Left ventricle myocardium superior (tissue), 1 donor: Measurements from ENCODE around the gene EFNA2. TPM values are rescaled to one million over a fixed set of nuclear protein-coding genes. Genes with fewer than 3 reads are reported as not detected.

Experiments used
- ATAC-seq: fragments of 200-7000 bp; cut with Tn5 transposase; one replicate; pipeline ENCODE4 v1.9.1; 2020; ENCODE audit warnings: mild to moderate bottlenecking, moderate library complexity
- DNase-seq: peaks from one replicate; pipeline ENCODE4 v3.0.0-alpha.2; 2020
- intact Hi-C: fragments of 100-400 bp; cut with micrococcal nuclease; formaldehyde crosslinking; loops from one replicate; pipeline ENCODE4 v1.11.0; 2022
- total RNA-seq: library from RNA; stranded (reverse); fragmentation: NEBNext Ultra II Directional; extraction: Animal tissue kit (Norgen Biotek cat#: 25700); gene quantifications from one replicate; pipeline ENCODE4 v1.2.1, GENCODE V29; 2021
- donor health status: DM: no; HTN: yes; CAD: no; lungs with severe emphysema.

EFNA2 gene
- total RNA-seq, 1 donor from 2014 or later: not detected

DNA sequence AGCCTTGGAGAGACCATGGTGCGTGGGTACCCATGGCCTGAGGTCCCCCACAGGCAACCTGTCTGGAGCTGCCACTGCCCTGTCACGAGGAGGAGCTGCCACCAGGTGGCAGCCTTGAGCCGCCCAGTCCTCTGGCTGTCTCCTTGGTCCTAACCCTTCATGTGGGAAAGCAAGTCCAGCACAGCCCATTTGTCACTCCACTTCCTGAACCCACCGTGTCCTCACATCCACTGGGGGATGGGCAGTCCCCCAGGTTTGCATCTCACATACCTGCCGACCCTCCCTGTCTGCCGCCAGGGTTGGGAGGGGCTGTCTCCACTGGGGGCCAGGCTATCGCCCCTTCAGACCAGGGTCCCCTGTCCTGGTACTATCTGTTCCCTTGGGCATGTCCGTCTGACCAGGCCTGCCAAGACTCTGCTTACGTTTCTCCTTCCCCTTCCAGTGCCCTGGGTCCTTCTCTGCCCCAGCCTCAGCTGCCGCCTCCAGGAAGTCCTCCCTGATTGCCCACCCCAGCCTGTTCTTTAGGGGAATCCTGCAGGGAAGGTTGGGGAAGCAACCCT lies 5.8 kb upstream of the EFNA2 start:
- ATAC-seq (peak; percentile 24), DNase-seq (peak; percentile 89)
- intact Hi-C loops: no loop called here

DNA sequence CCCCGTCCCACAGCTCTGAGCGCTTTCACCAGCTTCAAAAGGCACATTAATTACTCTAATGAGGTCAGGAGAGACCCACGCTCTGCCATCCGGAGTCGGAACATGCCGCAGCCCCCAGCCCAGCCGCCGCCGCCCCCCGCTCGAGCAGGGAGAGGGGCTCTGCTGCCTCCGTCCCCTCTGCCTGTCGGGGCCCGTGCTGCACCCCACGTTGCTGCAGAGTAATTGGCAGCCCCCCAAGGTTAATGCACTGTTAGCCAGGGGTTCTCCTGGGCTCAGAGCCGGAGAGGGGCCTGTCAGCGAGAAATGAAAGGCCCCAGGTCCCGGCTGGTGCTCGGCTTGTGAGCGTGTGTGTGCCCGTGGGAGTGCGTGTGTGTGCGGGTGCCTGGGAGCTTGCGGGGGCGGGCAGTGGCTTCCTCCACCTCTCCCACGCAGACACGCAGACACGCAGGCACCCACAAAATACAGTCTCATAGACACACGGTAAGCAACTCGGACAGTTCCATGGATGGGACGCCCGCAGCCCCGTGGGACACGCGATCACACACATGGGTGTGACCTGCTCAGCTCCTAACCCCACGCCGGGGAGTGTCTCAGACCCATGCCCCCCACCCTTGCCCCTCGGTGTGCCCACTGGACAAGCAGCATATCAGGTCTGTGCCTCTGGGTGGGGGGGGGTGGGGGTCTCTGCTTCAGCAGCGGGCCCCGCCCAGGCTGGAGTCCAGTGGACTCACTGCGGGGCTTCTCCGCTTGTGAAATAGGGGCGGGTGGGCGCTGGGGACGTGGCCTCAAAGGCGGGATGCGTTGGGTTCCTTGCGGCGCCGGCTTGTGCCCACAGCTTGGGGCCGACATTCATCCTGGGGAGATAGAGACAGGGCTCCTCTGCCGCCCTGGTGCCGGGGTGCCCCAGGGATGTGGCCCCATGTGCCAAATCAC lies 4.8 kb upstream of the EFNA2 start:
- ATAC-seq (no peak), DNase-seq (no peak)
- intact Hi-C loops: no loop called here

DNA sequence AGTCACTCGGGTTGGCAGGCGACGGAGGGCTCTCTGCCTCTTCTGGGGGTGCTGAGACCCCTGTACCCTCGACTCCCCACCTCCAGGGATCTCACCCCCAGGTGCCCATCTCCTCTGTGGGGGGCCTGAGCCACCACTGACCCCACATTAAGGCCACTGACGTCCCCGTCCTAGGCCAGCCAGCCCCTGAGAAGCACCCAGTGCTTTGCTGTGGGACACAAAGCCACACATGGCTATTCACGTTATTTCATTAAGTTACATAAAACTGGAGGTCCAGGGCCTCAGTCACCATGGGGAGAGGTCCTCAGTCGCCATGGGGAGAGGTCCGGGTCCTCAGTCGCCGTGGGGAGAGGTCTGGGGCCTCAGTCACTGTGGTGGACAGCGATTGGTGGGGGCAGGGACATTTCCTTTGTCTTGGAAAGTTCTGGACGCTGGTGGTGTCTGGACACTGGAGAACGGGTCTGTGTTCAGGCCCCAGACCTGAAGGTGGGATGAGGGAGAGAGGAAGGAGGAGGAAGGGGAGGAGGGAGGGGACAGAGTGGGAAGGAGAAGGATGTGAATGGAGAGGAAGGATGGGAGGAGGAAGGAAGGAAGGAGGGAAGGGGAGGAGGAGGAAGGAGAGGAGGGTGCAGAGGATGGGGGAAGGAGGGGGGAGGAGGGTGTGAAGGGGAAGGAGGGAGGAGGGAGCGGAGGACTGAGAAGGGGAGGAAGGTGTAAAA lies 3.9 kb upstream of the EFNA2 start:
- no peak for ATAC-seq
- no peak for DNase-seq
- intact Hi-C loops: no loop called here

DNA sequence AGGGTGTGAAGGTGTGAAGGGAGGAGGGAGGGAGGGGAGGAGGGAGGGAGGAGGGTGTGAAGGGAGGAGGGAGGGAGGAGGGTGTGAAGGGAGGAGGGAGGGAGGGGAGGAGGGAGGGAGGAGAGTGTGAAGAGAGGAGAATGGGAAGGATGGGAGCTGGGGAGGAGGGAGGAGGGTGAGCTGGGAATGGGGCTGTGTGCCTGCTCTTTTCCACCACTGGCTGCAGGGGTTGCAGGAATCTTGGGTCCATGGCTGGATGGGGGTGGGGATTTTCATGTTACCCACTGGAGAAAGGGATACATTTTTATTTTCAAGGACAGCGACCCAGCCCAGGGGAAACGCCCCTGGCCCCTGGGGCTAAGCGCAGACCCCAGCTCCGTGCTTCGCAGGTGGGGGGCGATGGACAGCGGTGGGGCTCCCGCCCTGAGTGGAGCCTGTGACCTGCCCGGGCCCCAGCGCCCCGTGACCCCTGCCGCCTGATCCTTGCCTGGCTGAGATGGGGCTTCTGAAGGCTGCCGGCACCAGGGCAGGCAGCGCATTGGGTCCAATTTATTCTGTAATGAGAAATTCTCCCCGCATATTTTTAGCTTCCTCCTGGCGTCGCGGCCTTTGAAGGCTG lies 3.0 kb upstream of the EFNA2 start:
- ATAC-seq: no peak
- intact Hi-C loops: no loop called here
- DNase-seq: no peak

DNA sequence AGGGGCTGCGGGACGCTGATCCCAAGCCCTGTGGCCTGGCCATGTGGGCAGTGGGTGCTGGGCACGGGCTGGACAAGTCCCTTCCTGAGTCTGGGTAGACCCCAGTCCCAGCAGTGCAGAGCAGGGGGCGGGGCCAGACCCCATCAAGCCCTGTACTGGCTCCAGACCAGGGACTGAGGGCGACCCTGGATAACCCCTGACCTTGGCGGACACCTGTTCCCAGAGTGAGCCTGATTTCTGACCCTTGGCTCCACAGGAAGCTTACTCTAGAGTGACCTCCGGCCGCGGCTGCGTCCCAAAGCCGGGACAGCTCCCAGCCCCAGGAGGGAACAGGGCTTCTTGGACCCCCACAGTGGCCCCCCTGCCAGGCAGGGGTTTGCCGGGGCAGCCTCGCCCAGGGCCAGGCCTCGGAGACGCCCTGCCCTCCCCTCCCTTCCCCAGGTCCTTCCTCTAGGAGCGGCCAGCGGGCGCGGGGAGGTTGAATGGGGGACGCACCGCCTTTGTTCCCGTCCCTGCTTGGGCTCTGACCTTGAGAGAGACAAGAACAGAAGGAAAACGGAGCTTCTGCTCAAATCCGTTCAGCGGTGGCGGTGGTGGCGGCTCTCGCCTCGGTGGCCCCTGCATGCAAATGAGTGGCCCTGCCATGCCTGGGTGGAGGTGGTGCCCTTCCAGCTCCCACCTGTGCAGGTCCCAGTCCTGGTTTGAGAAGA lies 2.3 kb upstream of the EFNA2 start:
- intact Hi-C loops: no loop called here
- DNase-seq (no peak), ATAC-seq (no peak)

DNA sequence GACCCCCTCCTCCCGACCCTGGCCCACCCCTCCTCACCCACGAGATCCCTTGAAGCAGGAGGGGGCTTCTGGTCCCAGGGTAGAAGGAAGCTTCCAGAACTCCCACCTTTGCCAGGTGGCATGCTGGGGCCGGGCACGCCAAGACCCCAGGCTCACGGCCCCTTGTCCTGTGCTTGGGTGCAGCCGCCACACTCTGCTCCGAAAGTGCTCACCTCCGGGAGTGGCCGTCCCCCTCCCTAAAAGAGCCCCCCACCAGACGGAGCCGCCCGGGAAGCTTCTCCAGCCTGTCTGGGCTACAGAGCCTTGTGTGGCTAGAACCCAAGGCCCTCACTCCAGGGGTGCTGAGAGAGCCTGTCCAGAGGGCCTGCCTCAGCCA lies 1.8 kb upstream of the EFNA2 start:
- intact Hi-C loops: no loop called here
- ATAC-seq (no peak), DNase-seq (no peak)

DNA sequence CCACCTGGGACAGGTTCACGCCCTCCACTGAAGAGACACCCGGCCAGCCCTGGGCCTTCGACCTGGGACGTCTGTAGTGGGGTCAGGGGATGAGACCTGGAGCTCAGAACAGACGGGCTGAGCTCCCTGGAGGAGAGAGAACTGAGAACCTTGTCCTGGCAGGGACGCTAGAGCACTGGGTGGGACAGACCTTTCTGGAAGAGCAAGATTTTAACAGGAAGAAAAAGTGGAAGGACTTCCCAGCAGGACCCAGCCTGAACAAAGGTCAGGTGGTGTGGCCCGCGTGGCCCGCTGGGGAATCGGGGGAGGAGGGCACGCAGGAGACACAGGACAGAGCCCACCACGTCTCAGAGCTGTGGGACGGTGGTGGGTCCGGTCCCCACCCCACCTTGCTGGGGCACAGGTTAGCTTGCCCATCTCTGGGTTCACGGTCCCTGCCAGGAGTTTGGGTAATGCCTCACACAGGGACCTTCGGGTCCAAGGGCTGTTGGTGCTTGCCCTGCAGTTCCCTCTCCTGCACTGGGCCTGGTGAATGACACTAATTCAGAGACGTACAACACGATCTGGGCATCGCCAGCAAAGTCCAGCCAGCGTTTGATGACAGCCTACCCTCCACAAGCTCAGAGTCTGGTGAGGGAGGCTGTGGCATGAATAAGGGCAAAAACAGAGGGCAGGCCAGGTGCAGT lies 1.2 kb upstream of the EFNA2 start:
- intact Hi-C loops: no loop called here
- DNase-seq: no peak
- ATAC-seq: no peak

DNA sequence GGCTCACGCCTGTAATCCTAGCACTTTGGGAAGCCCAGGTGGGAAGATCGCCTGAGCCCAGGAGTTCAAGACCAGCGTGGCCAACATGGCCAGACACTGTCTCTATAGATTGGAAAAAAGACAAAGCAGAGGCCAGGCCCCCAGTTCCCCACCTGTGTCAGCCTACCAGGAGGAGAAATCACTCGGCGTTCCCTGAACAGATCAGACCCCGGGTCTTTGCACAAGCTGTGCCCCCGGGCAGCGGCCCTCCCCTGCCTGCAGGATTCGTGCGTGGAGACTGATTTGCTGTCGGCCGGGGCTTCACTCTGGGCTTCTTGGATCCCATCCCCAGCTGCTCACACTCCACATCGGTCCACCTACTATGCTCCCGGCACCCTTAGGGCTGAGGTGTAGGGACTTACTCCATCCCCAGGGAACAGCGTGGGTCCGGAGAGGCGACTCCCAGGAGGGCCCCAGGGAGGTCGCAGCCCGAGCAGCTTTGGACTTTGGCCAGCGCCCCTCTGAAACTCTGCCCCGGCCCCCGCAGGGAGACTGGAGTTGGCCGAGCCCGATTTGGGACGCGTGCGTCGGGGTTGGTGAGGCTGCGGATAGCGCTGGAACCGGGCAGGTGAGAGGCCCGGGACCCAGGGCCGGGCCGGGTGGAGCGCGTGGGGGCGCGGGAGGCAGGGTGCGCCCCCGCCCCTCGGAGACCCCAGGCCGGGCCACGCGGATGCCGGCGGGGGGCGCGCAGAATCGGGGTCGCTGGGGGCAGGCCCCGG lies 515 bp upstream of the EFNA2 start:
- no peak for DNase-seq
- intact Hi-C loops: no loop called here
- ATAC-seq: no peak

DNA sequence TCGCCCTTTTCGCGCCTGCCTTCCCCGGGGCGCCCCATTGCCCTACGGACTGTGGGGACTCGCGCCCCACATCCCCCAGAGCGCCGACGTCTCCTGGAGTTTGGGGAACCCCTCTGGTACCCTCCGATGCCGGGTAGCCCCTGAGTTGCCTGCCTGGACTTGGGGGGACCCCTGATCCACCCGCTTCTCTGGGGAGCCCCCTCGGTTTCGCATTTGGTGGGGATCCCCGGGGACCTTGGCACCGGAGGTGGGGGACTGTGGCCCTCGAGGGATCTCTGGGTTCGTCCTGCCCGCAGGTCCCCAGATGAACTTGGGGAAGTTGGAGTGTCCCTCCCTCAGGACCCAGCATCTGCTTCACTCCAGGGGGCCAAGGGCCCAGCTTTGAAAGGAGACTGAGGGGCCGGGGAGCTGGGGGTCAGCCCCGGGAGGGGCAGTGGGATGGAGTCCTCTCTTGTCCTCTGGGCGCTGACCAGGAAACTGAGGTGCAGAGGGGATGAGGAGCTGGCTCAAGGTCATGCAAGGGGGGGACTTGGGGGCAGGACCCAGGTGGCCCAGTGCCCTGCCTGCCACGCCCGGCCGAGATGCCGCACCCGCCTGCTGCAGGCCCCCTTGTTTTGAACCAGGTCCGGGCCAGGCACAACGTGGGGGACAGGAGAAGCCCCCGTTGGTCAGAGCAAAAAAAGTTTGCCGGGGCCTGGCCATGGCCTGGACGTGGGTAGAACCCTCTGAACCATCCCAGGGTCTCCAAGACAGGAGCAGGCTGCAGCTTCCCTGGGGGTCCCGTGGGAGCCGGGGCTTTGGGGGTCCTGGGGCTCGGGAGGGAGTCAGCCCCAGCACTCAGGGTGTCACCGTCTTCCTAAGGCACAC lies 1.0 kb downstream of the EFNA2 start:
- ATAC-seq (no peak), DNase-seq (no peak)
- intact Hi-C loops: no loop called here

DNA sequence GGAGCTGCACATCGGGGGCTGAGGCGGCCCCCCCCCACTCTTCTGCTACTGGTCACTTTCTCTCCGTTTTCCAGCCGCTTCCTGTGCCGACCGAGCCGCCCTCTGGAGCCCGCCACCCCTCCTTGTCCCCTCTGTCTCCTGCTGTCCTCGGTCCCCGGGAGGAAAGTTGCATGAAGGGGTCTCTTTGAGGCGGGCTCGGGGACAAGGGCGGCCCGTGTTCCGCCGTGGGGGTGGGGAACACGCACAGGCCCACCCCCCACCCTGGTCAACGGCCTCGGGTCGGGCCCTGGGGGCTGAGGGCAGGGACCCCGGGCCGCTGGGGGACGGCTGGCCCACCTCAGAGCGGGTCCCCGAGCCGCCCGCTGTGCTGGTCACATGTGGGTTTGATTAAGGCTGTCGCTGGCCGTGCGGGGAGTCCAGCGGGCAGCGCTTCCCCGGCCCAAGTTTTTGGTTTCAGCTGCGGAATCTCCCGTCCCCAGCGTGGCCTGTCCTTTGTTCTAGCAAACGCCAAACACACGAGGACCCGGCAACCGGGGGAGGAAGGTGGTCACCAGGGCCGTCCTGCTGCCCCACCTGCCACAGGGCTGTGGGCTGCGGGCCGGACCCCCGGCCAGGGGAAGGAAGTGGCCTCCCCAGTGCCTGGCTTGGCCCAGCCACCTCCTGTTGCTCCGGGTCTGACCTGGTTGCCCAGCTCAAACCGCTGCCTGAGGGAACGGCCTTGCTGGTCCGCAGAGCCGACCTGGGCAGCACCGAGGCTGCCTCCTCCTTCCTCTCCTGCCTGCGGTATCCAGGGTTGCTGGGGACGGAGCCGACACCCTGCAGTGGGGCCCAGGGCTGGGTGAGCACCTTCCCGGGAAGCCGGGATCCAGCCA lies 1.9 kb downstream of the EFNA2 start:
- DNase-seq (no peak), ATAC-seq (no peak)
- intact Hi-C loops: no loop called here

DNA sequence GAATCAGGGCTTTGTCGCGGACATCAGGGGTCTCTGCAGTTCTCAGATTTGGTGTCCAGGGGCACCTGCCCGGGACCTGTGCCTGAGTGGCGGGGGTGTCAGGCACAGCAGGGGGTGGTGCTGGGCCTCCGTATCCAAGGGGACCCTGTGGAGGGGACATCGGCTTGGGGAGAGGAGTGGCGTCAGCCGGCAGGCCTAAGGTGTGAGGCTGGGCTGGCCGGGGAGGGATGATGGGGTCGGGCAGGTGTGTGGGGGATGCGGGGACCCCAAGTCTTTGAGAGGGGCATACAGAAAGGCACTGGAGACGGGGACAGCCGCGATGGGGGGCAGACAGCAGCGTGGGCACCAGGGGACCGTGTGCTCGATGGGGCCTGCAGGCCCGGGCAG lies 2.5 kb downstream of the EFNA2 start:
- ATAC-seq: no peak
- no peak for DNase-seq
- intact Hi-C loops: no loop called here

DNA sequence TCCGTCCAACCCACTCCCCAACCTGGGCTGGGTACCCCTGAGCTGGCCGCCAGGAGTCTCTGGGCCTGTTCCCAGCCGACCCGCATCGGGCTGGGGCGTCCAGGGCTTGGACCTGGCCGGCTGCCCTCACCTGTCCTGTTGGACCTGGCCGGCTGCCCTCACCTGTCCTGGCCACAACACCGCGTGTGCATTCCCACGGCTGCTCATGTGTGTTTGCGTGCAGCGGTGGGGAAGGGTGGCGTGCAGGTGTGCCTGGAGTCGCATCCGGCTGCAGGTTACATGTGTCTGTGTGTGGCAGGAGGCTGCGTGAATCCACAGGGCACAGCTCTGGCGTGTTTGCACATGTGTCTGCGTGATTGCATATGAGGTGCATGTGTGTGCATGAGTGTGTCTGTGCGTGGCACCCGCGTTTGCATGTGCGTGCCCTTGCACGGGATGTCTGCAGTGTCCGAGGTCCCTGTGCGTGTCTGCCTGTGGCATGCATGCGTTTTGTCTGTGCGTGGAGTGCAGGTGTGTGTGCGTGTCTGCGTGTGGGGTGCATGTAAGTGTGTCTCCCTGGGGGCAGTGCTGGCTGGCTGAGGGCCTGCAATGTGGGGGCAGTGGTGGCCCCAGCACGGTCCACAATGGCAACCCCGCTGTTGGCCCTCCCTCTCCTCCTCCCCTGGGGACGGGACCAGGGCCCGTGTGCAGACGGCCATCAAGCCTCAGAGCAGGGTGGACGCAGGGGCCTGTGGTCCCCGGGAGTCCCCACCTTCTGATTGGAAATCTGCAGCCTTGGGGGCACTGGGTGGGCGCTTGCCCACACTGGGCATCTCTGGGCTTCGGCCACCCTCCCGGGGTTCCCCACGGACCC lies 3.4 kb downstream of the EFNA2 start:
- intact Hi-C loops: no loop called here
- ATAC-seq (no peak), DNase-seq (no peak)

DNA sequence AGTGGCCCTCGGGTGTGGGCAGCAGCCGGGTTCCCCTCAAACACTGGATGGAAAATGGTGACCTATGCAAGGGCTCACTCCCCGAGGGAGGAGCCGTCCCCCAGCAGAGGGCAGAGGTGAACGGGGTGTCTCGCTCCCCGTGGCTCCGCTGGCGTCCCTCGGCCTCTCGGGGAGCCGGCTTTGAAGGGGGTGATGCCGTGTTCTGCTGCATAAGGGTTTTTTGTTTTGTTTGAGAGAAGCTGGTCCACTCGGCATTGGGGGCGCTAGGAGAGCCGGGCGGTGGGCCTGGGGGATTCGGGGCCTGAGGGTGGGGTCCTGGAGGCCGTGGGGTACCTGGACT lies 4.0 kb downstream of the EFNA2 start:
- intact Hi-C loops: no loop called here
- no peak for ATAC-seq

DNA sequence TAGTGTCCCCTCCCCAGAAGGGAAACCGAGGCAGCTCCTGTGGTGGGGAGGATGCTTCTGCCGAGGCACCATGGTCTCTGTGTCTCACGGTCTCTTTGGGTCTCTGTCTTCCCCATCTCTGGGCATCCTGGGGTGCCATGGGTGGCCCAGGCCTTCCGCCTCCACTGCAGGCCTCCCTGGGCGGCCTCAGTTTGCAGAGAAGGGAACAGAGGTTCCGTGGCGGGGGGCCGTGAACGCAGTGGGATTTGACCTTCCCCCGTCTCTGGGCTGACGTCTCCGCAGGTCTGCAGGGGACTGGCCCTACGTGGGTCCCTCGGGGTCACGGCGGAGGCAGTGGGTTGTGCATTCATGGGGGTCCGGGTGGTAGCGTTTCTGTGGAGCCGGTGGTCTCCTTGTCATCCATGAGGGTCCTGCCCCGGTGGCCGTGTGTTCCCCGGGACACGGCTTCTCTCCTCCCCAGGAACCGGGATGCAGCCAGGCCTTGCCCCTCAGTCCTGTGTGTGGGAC lies 4.6 kb downstream of the EFNA2 start:
- no peak for ATAC-seq
- intact Hi-C loops: no loop called here
- DNase-seq: no peak

More for the DNA sequence above, 4.0 kb downstream of the EFNA2 start:
- DNase-seq: no peak
